Activated naive CD4-positive, alpha-beta T cell treated with anti-CD3 and anti-CD28 coated beads, Interleukin-2, amount 50 U/mL, for 24 hours (primary cell): Measurements from ENCODE around the gene TLCD2.
"Not testable (repeated sequence)": the region's sequence is repeated elsewhere in the genome, so short reads cannot be mapped to it uniquely, and the experiment has no call there.

Experiments used
- H3K27ac Mint-ChIP-seq: one replicate; pipeline ENCODE4 v1.8.0; 2021; ENCODE audit warnings: mild to moderate bottlenecking, mixed read lengths
- H3K27me3 Mint-ChIP-seq: one replicate; pipeline ENCODE4 v1.8.0; 2021; ENCODE audit warnings: mixed read lengths
- H3K36me3 Mint-ChIP-seq: one replicate; pipeline ENCODE4 v1.8.0; 2021; ENCODE audit warnings: mixed read lengths
- H3K4me1 Mint-ChIP-seq: one replicate; pipeline ENCODE4 v1.8.0; 2021; ENCODE audit warnings: mixed read lengths
- H3K4me3 Mint-ChIP-seq: one replicate; pipeline ENCODE4 v1.8.0; 2021; ENCODE audit warnings: mild to moderate bottlenecking, mixed read lengths
- H3K9me3 Mint-ChIP-seq: one replicate; pipeline ENCODE4 v1.8.0; 2021; ENCODE audit warnings: mixed read lengths

TLCD2 gene

DNA sequence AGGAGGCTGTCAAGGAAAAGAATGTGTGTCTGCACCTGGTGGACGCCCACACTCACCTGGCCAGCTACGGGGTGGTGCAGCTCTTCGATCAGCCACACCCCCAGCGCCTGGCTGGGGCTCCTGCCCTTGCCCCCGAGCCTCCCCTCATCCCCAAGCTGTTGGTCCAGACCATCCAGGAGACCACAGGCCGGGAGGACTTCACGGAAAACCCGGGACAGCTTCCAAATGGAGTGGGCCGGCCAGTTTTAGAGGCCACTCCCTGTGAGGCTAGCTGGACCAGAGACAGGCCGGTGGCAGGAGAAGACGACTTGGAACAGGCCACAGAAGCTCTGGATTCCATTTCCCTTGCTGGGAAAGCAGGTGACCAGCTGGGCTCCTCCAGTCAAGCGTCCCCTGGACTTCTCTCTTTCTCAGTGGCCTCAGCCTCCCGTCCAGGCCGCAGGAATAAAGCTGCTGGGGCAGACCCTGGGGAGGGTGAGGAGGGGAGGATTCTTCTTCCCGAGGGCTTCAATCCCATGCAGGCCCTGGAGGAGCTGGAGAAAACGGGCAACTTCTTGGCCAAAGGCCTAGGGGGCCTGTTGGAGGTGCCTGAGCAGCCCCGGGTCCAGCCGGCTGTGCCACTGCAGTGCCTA is 16.6 kb upstream of the TLCD2 start:
- Mint-ChIP-seq H3K27ac (no peak overlapping the region), H3K9me3 (no peaks in the 10 kb centered on the region), H3K4me3 (no peak overlapping the region), H3K27me3 (no peaks in the 10 kb centered on the region), H3K4me1 (peaks cover 39% of the 10 kb centered on the region), H3K36me3 (peaks cover 4% of the 10 kb centered on the region)

- peaks cover 41% of the 10 kb centered on the region for H3K4me1 Mint-ChIP-seq
- peak overlapping the region; percentile 65 for H3K27ac Mint-ChIP-seq
- peaks cover 4% of the 10 kb centered on the region for H3K36me3 Mint-ChIP-seq
- H3K4me3 Mint-ChIP-seq = peak overlapping the region; percentile 78
- H3K27me3 Mint-ChIP-seq = no peaks in the 10 kb centered on the region
- no peaks in the 10 kb centered on the region for H3K9me3 Mint-ChIP-seq
These were observed 15.7 kb upstream of the TLCD2 start for GRCh38 chr17:1725642-1726511.

GRCh38 chr17:1724869-1725641 is 14.9 kb upstream of the TLCD2 start:
- H3K4me3 Mint-ChIP-seq = peak overlapping the region; percentile 78
- peak overlapping the region; percentile 65 for H3K27ac Mint-ChIP-seq
- H3K36me3 Mint-ChIP-seq = peaks cover 4% of the 10 kb centered on the region
- H3K4me1 Mint-ChIP-seq = peaks cover 45% of the 10 kb centered on the region
- H3K9me3 Mint-ChIP-seq = no peaks in the 10 kb centered on the region
- no peaks in the 10 kb centered on the region for H3K27me3 Mint-ChIP-seq

DNA sequence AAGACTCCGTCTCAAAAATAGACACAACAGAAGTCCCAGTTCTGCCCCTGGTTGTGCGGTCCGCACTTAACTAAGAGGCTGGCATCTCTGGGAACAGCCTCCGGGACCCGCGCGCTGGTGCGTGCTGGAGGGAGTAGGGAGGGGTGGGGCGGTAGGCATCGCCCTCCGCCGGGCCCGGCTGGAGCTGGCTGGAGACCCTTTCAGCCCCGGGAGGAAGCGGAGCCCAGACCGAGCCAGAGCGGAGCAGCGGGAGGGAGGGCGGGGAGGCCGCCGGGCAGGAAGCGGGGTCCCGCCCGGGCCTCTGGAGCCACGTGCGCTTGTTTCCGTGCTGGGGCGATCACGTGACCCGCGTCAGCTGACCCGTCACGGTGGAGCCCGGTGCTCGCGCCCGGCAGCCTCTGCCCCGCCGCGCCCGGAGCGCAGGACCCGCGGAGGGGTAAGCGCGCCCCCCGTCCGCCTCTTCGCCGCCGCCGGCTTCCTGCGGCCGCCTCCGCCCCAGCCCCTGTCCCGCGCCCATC is 14.2 kb upstream of the TLCD2 start, which contains the start of gene WDR81:
Gene WDR81, plus strand, starts transcription at position 354 of the 518 bp plus-strand sequence. CDS start 256 bp downstream, outside the sequence.
- Mint-ChIP-seq H3K27ac (peak within 1 kb of the TSS; percentile 94), H3K36me3 (peaks cover 1% of the 10 kb centered on the region), H3K4me1 (peaks cover 40% of the 10 kb centered on the region), H3K9me3 (no peaks in the 10 kb centered on the region), H3K4me3 (peak within 1 kb of the TSS; percentile 78), H3K27me3 (no peaks in the 10 kb centered on the region)

DNA sequence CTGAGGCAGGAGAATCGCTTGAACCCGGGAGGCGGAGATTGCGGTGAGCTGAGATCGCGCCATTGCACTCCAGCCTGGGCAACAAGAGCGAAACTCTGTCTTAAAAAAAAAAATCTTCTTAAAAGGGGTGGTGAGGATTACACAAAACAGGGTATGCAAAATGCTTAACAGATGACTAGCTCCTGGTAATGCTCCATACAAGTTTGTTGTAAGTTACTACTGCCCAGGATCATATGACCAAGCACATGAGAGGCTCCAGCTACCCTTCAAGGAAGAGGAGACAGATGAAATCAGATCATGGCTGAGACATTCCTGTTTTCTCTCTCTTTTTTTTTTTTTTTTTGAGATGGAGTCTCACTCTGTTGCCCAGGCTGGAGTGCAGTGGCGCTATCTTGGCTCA is 11.8 kb upstream of the TLCD2 start:
- not testable (repeated sequence) for H3K4me3 Mint-ChIP-seq, H3K9me3 Mint-ChIP-seq, H3K27me3 Mint-ChIP-seq, H3K36me3 Mint-ChIP-seq, H3K27ac Mint-ChIP-seq
- H3K4me1 Mint-ChIP-seq = peaks cover 34% of the 10 kb centered on the region

- no peaks in the 10 kb centered on the region for H3K27me3 Mint-ChIP-seq
- H3K27ac Mint-ChIP-seq = no peak overlapping the region
- H3K4me1 Mint-ChIP-seq = peaks cover 31% of the 10 kb centered on the region
- H3K36me3 Mint-ChIP-seq = peaks cover 1% of the 10 kb centered on the region
- H3K9me3 Mint-ChIP-seq = no peaks in the 10 kb centered on the region
- H3K4me3 Mint-ChIP-seq = peak overlapping the region; percentile 24
These were observed 10.7 kb upstream of the TLCD2 start for GRCh38 chr17:1720856-1721386.

- Mint-ChIP-seq H3K27ac (peak overlapping the region; percentile 51), H3K9me3 (no peaks in the 10 kb centered on the region), H3K4me1 (peaks cover 28% of the 10 kb centered on the region), H3K27me3 (peaks cover 1% of the 10 kb centered on the region), H3K4me3 (peak overlapping the region; percentile 95), H3K36me3 (no peaks in the 10 kb centered on the region)
These were observed 8.4 kb upstream of the TLCD2 start for GRCh38 chr17:1718362-1719165.

GRCh38 chr17:1716912-1717695 is 6.9 kb upstream of the TLCD2 start:
- H3K36me3 Mint-ChIP-seq = peaks cover under 1% of the 10 kb centered on the region
- no peaks in the 10 kb centered on the region for H3K9me3 Mint-ChIP-seq
- H3K4me3 Mint-ChIP-seq = peak overlapping the region; percentile 95
- peaks cover 1% of the 10 kb centered on the region for H3K27me3 Mint-ChIP-seq
- H3K27ac Mint-ChIP-seq = peak overlapping the region; percentile 99
- peaks cover 22% of the 10 kb centered on the region for H3K4me1 Mint-ChIP-seq

DNA sequence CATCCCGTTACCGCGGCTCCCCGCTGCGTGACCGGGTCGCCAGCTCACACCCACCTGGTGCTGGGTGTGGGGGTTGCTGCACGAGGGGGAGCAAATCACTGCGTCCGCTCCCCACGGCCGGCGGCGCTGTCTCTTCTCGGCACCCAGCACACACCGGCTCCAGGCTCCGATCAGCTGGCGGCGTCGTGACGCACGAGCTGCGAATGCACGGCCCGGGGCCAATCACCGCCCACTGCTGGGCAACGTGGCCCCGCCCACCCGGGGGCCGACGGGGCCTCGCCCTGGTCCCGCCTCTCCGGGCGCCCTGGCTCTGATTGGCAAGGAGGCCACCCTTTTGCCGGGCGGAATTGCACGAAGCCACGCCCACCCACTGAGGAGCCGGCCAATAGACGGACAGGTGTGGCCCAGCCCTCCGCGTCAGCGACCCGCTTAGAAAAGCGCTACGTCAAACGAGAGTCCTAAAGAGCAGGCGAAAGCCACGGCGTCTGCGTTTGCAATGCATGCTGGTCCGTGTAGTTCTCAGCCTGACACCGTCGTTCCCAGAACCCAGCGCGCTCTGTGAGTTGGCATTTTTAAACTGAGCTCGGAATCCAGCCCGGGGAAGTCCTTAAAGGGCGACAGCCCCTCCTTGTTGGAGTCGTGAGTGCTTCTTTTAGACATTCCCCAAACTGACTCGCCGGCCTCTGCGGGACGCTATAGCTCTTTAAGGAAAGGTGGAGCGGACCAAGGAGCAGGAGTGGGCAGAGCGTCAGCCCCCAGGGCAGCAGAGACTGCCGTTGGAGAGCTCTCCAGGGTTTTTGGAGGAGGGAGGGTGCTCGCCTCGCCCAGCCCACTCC is 6.1 kb upstream of the TLCD2 start:
- H3K27me3 Mint-ChIP-seq = peaks cover 5% of the 10 kb centered on the region
- peak overlapping the region; percentile 99 for H3K27ac Mint-ChIP-seq
- peaks cover 2% of the 10 kb centered on the region for H3K36me3 Mint-ChIP-seq

DNA sequence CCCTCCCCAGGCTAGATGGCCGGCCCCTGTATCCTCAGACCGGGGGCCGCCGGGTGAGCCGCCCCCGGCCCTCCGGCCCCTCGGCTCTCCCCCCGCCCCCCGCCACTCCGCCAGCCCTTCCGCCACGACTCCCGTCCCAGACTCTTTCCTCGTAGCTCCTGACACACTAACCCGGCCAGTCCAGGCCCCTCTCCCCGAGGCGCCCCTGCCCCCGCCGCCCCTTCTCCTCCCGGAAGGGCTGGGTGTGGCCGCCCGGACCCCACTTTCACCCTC is 5.6 kb upstream of the TLCD2 start:
- Mint-ChIP-seq H3K27ac (no peak overlapping the region), H3K4me3 (peak overlapping the region; percentile 95), H3K36me3 (peaks cover 2% of the 10 kb centered on the region), H3K9me3 (no peaks in the 10 kb centered on the region), H3K4me1 (peaks cover 29% of the 10 kb centered on the region), H3K27me3 (peaks cover 5% of the 10 kb centered on the region)

More for the DNA sequence above, 6.1 kb upstream of the TLCD2 start:
- Mint-ChIP-seq H3K9me3 (no peaks in the 10 kb centered on the region), H3K4me1 (peaks cover 26% of the 10 kb centered on the region), H3K4me3 (peak overlapping the region; percentile 95)

GRCh38 chr17:1714980-1715802 is 5.0 kb upstream of the TLCD2 start:
- Mint-ChIP-seq H3K9me3 (no peaks in the 10 kb centered on the region), H3K27ac (no peak overlapping the region), H3K27me3 (peaks cover 5% of the 10 kb centered on the region), H3K4me3 (peak overlapping the region; percentile 53), H3K36me3 (peaks cover 2% of the 10 kb centered on the region), H3K4me1 (peaks cover 30% of the 10 kb centered on the region)

GRCh38 chr17:1714427-1714979 is 4.3 kb upstream of the TLCD2 start:
- no peaks in the 10 kb centered on the region for H3K9me3 Mint-ChIP-seq
- peaks cover 2% of the 10 kb centered on the region for H3K36me3 Mint-ChIP-seq
- peak overlapping the region; percentile 53 for H3K4me3 Mint-ChIP-seq
- peaks cover 5% of the 10 kb centered on the region for H3K27me3 Mint-ChIP-seq
- peaks cover 30% of the 10 kb centered on the region for H3K4me1 Mint-ChIP-seq
- H3K27ac Mint-ChIP-seq = peak overlapping the region; percentile 4
